Measurements from ENCODE around the gene ERBB4.

DNA sequence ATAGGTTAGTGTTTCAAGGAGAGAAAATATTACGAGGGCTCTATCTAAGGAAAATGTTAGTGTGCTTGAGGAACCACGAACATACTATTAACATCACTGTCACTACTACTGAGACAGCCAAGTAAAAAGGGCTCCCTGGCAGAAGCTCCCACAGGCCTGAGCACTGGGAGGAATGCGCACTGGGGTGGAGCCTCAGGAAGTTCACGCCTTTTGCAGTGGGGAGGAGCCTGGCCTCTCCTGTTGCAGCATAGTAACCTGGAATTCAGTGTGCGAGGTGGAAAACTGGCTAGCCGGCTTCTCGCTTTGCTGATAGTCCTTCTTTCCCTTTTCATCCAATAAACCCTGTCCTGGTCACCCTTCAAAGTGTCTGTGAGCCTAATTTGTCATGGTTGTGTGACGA, 250.3 kb downstream of the ERBB4 start:
- TF ChIP-seq, protein P1, sequence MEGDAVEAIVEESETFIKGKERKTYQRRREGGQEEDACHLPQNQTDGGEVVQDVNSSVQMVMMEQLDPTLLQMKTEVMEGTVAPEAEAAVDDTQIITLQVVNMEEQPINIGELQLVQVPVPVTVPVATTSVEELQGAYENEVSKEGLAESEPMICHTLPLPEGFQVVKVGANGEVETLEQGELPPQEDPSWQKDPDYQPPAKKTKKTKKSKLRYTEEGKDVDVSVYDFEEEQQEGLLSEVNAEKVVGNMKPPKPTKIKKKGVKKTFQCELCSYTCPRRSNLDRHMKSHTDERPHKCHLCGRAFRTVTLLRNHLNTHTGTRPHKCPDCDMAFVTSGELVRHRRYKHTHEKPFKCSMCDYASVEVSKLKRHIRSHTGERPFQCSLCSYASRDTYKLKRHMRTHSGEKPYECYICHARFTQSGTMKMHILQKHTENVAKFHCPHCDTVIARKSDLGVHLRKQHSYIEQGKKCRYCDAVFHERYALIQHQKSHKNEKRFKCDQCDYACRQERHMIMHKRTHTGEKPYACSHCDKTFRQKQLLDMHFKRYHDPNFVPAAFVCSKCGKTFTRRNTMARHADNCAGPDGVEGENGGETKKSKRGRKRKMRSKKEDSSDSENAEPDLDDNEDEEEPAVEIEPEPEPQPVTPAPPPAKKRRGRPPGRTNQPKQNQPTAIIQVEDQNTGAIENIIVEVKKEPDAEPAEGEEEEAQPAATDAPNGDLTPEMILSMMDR (IDR thresholded peaks at IDR 0.05): no peak
- no peak for TF ChIP-seq POLR2AphosphoS5 (IDR thresholded peaks at IDR 0.05; ENCODE audit: low read depth, low read length)
- TF ChIP-seq, protein P2, sequence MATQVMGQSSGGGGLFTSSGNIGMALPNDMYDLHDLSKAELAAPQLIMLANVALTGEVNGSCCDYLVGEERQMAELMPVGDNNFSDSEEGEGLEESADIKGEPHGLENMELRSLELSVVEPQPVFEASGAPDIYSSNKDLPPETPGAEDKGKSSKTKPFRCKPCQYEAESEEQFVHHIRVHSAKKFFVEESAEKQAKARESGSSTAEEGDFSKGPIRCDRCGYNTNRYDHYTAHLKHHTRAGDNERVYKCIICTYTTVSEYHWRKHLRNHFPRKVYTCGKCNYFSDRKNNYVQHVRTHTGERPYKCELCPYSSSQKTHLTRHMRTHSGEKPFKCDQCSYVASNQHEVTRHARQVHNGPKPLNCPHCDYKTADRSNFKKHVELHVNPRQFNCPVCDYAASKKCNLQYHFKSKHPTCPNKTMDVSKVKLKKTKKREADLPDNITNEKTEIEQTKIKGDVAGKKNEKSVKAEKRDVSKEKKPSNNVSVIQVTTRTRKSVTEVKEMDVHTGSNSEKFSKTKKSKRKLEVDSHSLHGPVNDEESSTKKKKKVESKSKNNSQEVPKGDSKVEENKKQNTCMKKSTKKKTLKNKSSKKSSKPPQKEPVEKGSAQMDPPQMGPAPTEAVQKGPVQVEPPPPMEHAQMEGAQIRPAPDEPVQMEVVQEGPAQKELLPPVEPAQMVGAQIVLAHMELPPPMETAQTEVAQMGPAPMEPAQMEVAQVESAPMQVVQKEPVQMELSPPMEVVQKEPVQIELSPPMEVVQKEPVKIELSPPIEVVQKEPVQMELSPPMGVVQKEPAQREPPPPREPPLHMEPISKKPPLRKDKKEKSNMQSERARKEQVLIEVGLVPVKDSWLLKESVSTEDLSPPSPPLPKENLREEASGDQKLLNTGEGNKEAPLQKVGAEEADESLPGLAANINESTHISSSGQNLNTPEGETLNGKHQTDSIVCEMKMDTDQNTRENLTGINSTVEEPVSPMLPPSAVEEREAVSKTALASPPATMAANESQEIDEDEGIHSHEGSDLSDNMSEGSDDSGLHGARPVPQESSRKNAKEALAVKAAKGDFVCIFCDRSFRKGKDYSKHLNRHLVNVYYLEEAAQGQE (IDR thresholded peaks at IDR 0.05; ENCODE audit: insufficient read depth in 1 of 2, low read depth in 2 of 2, low read length in 1 of 2): no peak
